ENCODE measurements around the gene PTPRN2. TPM values are rescaled to one million over a fixed set of nuclear protein-coding genes. Genes with fewer than 3 reads are reported as not detected.

The PTPRN2 gene
- total RNA-seq, 1 donor from 2014 or later: 1.8 TPM

DNA sequence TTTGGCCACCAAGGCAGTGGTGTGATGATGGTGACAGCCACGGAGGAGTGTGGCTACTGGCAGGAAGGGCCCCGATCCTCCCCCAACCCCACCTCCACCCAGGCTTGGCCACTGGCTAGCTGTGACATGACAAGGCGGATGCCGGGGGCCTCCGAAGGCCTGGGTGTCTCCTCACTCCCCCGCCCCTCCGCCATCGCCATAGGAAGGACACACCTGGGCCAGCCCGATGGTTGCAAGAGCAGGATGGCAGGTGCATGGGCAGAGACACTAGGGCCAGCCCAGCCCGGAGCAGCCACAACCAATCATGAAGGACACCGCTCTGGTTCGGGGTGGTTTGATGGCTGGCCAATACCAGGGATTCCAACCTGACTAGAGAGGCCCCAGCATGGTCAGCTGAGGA, 81.0 kb downstream of the PTPRN2 start:
- CTCF ChIA-PET: no interaction called here
- H3K9me3 Mint-ChIP-seq: peaks cover 11% of the 10 kb centered on the region

GRCh38 chr7:158505683-158506082, 81.9 kb downstream of the PTPRN2 start:
- DNase-seq (no peak), ATAC-seq (ENCODE audit: low read depth) (no peak)
- intact Hi-C loops (cut with micrococcal nuclease): no loop called here
- no peaks in the 10 kb centered on the region for H3K4me1 Mint-ChIP-seq
- no peak overlapping the region for H3K27ac Mint-ChIP-seq
- no peaks in the 10 kb centered on the region for H3K27me3 Mint-ChIP-seq
- H3K9me3 Mint-ChIP-seq: peaks cover 6% of the 10 kb centered on the region
- ChIA-PET POLR2A (no interaction called here), CTCF (no interaction called here)
- H3K4me3 Mint-ChIP-seq: no peak overlapping the region
- H3K36me3 Mint-ChIP-seq (ENCODE audit: low read depth): no peaks in the 10 kb centered on the region
- TF ChIP-seq, protein P1, sequence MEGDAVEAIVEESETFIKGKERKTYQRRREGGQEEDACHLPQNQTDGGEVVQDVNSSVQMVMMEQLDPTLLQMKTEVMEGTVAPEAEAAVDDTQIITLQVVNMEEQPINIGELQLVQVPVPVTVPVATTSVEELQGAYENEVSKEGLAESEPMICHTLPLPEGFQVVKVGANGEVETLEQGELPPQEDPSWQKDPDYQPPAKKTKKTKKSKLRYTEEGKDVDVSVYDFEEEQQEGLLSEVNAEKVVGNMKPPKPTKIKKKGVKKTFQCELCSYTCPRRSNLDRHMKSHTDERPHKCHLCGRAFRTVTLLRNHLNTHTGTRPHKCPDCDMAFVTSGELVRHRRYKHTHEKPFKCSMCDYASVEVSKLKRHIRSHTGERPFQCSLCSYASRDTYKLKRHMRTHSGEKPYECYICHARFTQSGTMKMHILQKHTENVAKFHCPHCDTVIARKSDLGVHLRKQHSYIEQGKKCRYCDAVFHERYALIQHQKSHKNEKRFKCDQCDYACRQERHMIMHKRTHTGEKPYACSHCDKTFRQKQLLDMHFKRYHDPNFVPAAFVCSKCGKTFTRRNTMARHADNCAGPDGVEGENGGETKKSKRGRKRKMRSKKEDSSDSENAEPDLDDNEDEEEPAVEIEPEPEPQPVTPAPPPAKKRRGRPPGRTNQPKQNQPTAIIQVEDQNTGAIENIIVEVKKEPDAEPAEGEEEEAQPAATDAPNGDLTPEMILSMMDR (IDR thresholded peaks at IDR 0.05): no peak

More for the DNA sequence above, 81.0 kb downstream of the PTPRN2 start:
- DNase-seq (no peak), ATAC-seq (ENCODE audit: low read depth) (no peak)
- intact Hi-C loops (cut with micrococcal nuclease): no loop called here
- Mint-ChIP-seq H3K36me3 (ENCODE audit: low read depth) (no peaks in the 10 kb centered on the region), H3K4me3 (no peak overlapping the region), H3K27ac (no peak overlapping the region), H3K4me1 (no peaks in the 10 kb centered on the region), H3K27me3 (no peaks in the 10 kb centered on the region)
- POLR2A ChIA-PET: no interaction called here
- TF ChIP-seq, protein P1 (IDR thresholded peaks at IDR 0.05): no peak

DNA sequence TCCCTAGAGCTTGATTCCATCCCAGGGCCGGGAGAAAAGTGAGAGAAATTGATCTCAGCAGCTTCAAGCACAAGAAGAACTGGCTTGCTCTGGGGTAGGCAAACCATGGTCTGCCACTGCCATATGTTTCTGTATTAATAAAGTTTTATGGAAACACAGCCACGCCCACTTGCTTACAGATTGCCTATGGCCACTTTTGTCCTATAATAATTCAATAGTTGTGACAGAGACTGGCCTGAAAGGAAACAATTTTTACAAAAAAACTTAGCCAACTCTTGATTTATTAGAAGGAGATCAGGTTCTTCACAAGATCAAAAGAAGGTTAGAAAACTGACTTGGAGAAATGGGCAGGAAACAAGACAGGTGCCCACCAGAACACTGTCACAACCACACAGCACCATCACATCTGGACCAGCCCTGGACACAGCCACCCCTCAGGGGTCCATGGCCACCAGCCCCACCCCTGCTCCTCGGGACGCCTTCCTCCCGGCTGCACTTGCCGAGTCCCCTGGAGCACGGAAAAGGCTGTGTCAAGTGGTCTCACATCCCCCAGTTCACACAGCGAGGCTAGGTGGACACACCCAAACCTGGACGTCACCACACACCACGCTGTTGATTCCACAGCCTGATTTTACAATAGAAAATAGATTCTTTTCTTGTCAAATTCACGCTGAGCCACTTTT, 85.4 kb downstream of the PTPRN2 start:
- H3K27ac Mint-ChIP-seq: no peak overlapping the region
- H3K4me3 Mint-ChIP-seq: no peak overlapping the region
- TF ChIP-seq, protein P1 (IDR thresholded peaks at IDR 0.05): no peak
- intact Hi-C loops (cut with micrococcal nuclease): no loop called here
- H3K27me3 Mint-ChIP-seq: no peaks in the 10 kb centered on the region
- DNase-seq (no peak), ATAC-seq (ENCODE audit: low read depth) (no peak)
- H3K4me1 Mint-ChIP-seq: no peaks in the 10 kb centered on the region
- H3K9me3 Mint-ChIP-seq: peaks cover 2% of the 10 kb centered on the region
- H3K36me3 Mint-ChIP-seq (ENCODE audit: low read depth): no peaks in the 10 kb centered on the region
- CTCF ChIA-PET: no interaction called here
- POLR2A ChIA-PET: no interaction called here

DNA sequence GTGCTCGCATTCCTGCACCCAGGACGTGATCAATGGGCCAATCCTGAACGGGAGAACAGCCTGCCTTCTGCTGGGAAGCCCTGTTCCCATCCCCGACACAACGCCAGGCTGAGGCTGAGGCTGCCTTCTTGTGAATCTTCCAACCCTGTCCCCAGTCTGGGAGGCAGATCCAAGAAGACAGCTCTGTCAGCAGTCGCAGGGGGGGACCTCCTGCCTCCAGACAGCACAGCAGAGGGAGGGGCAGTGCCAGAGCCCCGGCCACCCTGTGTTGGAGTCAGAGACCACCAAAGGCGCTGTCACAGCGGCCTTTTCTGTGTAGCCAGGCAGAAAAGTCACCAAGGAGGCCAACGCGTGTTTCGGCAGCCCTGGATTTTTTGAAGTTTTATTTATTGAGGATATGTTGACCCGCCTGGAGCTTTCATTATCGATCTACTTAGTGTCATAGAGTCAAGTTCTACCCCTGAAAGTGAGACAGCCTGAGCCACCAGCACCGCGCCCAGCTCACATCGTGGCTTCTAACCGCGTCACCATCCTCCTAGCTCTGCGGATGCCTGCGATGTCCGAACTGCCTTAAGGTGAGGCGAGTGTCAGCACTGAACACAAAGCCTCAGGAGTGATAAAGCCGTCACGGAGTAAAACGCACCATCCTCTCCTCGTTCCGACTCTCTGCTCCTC, 86.1 kb downstream of the PTPRN2 start:
- POLR2A ChIA-PET: no interaction called here
- Mint-ChIP-seq H3K9me3 (peaks cover 2% of the 10 kb centered on the region), H3K27me3 (no peaks in the 10 kb centered on the region), H3K36me3 (ENCODE audit: low read depth) (no peaks in the 10 kb centered on the region), H3K4me3 (no peak overlapping the region), H3K27ac (no peak overlapping the region), H3K4me1 (no peaks in the 10 kb centered on the region)
- CTCF ChIA-PET: no interaction called here
- TF ChIP-seq, protein P1 (IDR thresholded peaks at IDR 0.05): no peak
- ATAC-seq (ENCODE audit: low read depth) (no peak), DNase-seq (no peak)
- intact Hi-C loops (cut with micrococcal nuclease): no loop called here

DNA sequence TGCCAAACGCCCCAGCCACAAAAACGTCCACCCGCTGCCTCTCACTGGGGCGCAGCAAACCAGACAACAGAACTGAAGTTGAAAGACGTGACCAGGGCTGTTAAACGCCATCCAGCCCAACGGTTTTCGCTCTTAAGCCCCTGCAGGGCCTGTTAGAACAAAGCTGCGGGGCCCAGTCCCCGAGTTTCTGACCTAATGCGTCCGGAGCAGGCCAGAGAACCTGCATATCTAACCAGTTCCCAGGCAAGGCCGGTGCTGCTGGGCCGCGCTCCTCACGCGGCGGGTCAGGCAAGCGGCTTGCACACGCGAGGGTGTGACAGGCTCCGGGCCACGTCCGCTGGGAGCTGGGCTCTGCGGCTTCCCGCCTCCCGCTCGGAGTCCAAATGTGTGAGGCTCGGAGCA, 87.0 kb downstream of the PTPRN2 start:
- Mint-ChIP-seq H3K27me3 (no peaks in the 10 kb centered on the region), H3K4me3 (no peak overlapping the region), H3K27ac (no peak overlapping the region), H3K36me3 (ENCODE audit: low read depth) (no peaks in the 10 kb centered on the region), H3K9me3 (peaks cover under 1% of the 10 kb centered on the region), H3K4me1 (no peaks in the 10 kb centered on the region)
- ChIA-PET POLR2A (no interaction called here), CTCF (no interaction called here)
- TF ChIP-seq, protein P1 (IDR thresholded peaks at IDR 0.05): no peak
- DNase-seq (no peak), ATAC-seq (ENCODE audit: low read depth) (no peak)
- intact Hi-C loops (cut with micrococcal nuclease): no loop called here
